ENCODE results near the gene LZTS2.

LZTS2 gene

DNA sequence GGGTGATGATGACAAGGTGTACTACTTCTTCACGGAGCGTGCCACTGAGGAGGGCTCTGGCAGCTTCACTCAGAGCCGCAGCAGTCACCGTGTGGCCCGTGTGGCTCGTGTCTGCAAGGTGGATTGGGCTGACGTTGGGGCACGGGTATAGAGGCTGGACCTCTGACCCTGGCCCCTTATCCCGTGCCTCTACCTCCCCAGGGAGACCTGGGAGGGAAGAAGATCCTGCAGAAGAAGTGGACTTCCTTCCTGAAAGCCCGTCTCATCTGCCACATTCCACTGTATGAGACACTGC, 20.8 kb upstream of the LZTS2 start:
- no peak for DNase-seq

DNA sequence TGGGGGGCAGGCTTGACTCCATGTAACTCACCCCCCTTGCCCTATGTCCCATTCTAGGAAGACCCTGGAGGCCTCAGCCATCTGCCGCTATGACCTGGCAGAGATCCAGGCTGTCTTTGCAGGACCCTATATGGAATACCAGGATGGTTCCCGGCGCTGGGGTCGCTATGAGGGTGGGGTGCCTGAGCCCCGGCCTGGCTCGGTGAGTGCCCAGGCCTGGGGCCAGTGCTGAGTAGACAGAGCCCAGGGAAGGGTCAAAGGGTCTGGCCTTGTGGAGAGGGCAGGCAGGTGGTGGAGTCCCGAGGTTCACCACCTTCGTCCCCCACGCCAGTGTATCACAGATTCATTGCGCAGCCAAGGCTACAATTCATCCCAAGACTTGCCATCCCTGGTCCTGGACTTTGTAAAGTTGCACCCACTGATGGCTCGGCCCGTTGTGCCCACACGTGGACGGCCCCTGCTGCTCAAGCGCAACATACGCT, 19.8 kb upstream of the LZTS2 start:
- DNase-seq = no peak

DNA sequence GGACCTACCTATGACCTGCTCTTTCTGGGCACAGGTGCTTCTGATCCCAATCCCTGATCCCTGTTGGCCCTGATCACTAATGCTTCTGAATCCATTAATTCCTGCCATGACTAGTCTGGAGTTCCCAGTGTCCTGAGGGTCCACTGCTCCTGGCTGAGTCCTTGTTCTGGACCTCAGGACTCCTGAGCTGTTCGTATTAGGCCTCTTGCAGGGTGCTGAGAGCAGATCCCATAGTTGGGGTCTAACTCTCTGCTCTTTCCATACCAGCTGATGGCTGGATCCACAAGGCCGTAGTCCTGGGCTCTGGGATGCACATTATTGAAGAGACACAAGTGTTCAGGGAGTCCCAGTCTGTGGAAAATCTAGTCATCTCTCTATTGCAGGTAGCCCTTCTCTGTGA, 19.3 kb upstream of the LZTS2 start:
- no peak for DNase-seq

DNA sequence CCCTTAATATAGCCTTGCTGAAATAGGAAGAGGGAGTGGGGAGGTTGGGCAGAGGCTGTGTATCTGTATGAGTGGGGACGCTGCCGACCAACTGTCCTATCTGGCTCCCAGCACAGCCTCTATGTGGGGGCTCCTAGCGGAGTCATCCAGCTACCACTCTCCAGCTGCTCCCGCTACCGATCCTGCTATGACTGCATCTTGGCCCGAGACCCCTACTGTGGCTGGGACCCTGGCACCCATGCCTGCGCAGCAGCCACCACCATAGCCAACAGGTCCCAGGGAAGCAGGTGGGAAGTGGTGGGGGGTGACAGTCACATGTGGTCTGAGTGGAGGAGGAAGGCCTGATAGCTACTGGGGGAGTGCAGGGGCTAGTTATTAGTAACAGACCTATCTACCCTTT, 18.9 kb upstream of the LZTS2 start:
- no peak for DNase-seq

DNA sequence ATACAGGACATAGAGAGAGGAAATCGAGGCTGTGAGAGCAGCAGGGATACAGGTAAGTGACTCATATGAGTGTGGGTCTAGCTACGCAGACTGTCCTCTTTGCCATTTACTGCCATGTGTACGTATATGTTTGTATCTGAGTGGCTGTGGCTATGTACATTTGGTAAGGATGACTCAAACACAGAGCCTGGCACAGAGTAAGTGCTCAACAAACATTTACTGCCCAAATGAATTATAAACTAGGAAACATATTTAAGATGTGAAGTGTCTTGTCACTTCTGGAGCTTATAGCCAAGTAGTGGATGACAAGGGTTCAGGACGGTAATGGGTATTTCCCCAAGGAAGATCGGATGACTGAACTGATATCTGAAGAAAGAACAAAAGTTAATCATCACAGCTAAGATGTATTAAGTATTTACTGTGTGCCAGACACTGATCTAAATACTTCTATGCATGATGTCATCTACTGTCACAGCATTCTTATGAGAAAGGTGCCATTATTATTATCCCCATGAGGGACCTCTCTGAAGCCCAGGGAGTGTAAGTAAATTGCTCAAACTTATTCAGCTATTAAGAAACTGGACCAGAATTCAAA, 18.3 kb upstream of the LZTS2 start:
- no peak for DNase-seq

DNA sequence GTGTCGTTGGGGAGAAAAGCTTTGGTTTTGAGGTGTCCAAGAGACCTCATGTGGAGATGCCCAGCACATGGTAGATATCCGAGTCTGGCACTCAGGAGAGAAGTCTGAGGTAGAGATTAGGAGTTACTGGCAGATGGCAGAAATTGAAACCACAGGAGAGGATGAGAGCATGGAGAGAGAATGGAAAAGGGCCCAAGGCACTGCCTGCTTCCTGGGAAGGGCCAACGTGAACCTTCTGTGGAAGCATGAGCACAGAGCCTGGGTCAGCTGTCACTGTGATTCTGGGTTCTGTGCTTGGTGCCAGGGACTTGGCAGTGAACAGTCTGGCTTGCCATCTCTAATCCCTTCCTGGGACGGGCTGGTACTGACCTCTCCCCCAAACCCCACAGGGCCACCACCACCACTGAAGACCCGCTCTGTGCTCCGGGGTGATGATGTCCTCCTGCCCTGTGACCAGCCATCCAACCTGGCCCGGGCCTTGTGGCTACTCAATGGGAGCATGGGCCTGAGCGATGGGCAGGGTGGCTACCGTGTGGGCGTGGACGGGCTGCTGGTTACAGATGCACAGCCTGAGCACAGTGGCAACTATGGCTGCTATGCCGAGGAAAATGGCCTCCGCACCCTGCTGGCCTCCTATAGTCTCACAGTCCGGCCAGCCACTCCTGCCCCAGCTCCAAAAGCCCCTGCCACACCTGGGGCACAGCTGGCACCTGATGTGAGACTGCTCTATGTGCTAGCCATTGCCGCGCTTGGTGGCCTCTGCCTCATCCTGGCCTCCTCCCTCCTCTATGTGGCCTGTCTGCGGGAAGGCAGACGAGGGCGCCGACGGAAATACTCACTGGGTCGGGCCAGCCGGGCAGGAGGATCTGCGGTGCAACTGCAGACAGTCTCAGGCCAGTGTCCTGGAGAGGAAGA, 16.4 kb upstream of the LZTS2 start:
- DNase-seq = no peak

DNA sequence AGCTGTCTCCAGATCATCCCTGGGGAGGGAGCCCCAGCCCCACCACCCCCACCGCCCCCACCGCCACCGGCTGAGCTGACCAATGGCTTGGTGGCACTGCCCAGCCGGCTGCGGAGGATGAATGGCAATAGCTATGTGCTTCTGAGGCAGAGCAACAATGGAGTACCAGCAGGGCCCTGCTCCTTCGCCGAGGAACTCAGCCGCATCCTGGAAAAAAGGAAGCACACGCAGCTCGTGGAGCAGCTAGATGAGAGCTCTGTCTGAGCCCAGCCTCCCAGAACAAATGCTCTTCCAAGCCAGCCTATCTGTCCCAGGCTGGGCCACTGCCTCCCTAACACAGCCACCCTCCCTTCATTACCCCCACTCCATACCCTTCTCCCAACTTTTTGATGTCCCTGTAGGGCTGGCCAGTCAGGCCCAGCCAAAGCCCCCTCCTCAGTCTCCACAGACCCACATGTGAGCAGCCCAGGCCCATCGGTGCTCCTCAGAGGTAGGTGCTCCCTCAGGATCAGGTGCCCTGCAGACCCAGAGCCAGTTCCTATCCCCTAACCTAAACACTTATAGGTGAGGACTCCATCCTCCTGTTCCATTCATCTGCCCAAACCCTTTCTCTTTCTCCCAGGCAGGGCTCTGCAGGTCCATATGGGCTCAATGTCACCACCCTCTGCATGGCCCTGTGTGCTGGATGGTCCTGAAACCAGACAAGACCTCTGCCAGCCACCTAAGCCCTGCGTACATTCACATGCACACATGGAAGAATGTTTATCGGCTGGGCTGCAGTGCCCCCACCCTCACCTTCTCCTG, 15.5 kb upstream of the LZTS2 start:
- DNase-seq = no peak

DNA sequence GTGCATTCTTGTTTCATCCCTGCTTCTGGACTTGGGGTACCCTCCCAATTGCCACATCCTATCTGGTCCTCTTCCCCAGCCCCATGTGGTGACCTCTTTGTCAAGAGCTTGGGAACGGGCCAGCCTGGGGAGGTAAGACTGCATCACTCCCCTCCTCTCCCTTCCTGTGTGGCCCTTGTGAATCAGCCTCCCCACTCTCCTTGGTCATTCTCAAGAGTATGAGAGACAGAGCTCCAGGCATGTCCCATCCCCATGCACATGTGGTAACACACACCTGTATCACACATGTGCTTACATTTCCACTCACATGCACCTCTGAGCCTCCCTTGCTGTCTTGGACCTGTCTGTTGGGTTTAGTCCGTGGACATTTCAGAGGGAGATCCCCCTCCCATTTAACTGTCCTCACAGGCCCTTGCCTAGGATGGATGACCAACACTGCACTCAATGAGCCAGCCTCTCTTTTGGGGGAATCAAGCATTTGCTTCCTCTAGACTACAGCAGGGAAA, 14.9 kb upstream of the LZTS2 start:
- no peak for DNase-seq

DNA sequence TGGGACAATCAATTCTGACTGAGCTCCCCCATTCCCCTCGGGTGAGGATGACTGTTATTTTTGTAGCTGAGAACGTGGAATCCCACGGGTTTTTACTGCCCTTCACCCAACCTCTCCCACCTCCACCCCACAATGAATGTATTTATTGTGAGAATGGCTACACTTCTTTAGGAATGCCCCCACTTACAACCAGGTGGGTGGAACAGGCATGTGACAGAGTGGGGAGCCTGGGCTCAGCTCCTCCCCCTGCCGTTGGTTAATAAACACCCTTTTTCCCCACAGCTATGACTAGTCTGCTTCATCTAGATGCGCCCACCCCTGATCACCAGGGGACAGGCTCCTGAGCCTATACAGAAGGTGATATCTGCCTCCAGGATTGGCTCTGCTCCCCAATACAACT, 14.3 kb upstream of the LZTS2 start:
- no peak for DNase-seq

DNA sequence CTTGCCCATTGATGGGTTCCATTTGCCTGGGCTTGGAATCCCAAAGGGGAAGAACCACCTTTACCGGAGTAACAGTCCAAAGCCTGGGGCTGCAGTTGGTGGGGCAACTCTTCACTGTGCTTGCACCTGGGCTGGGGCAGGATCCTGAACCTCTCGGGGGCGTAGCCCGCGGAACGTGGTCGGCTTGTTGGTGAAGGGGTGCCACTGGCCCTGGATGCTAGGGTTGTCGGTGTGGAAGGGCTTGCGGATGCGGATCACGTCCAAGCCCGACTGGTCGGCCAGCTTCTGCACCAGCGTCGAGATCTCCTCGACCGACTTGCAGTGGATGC, 13.0 kb upstream of the LZTS2 start:
- no peak for DNase-seq

DNA sequence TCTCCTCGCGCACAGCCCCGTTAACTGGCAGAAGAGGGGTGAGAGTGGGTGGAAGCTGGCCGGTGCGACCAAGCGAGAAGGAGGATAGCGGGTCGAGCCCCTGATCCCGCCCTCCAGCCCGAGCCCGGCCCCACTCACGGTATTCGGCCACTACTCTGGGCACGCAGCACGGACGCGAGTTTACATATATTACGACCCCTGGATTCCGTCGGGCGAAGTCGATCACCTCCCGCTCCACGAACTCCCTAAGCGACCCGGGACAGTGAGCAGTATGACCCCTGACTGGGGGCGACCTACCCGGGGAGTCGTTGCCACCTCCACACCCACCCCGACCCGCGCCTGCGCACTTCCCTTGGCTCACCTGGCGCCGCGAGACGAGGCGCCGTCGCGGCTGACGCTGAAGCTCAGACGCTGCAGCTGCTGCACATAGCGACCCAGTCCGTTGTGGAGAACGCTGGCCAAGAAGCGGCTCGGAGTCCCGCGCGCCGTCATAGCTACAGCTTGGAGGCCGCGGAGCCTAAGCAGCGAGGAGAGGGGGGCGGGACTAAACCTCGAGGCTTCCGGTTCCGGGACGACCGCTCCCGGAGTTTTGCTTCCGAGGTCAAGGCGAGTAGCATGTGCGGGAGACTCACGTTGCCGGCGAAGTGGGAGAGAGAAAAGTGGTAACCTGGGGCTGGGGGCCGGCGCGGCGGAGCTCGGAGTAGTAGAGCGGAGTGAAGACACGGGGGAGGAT, 12.5 kb upstream of the LZTS2 start, which contains the start of the genes MRPL43 and TWNK:
TSS of gene MRPL43 (minus strand) at position 546 of the 733 bp plus-strand sequence. CDS start at position 492, 54 bp downstream.
TSS of gene TWNK (plus strand) at position 592 of the 733 bp plus-strand sequence. CDS start 668 bp downstream, outside the sequence.
- peak; percentile 80 for DNase-seq

DNA sequence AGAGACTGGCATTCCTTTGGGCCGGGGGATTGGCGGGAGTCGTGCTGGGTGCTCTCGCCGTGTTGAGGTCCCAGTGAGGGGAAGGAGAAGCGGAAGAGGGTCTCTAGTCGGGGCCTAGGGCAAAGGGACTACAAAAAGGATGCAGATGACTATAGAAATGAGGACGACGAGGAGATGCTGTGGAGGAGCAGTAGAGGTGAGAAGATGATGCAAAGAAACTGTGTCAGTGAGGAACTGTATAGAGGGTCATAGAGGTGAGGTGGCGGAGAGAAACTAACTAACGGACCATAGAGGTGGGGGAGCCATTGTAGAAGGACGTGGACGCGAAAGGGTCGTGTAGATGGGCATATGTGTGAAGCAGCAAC, 11.9 kb upstream of the LZTS2 start:
- no peak for DNase-seq

DNA sequence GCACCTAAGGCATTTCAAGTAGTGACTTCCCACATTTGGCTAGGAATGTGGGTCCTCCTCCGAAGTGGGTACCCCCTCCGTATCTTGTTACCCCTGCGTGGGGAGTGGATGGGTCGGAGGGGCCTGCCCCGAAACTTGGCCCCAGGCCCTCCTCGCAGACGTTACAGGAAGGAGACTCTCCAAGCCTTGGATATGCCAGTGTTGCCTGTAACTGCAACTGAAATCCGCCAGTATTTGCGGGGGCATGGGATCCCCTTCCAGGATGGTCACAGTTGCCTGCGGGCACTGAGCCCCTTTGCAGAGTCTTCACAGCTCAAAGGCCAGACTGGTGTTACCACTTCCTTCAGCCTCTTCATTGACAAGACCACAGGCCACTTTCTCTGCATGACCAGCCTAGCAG, 11.4 kb upstream of the LZTS2 start:
- DNase-seq = no peak

DNA sequence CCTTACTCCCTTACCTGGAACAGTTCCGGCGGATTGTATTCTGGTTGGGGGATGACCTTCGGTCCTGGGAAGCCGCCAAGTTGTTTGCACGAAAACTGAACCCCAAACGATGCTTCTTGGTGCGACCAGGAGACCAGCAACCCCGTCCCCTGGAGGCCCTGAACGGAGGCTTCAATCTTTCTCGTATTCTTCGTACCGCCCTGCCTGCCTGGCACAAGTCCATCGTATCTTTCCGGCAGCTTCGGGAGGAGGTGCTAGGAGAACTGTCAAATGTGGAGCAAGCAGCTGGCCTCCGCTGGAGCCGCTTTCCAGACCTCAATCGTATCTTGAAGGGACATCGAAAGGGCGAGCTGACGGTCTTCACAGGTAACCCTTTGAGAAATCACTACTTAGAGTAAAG, 10.5 kb upstream of the LZTS2 start:
- no peak for DNase-seq

DNA sequence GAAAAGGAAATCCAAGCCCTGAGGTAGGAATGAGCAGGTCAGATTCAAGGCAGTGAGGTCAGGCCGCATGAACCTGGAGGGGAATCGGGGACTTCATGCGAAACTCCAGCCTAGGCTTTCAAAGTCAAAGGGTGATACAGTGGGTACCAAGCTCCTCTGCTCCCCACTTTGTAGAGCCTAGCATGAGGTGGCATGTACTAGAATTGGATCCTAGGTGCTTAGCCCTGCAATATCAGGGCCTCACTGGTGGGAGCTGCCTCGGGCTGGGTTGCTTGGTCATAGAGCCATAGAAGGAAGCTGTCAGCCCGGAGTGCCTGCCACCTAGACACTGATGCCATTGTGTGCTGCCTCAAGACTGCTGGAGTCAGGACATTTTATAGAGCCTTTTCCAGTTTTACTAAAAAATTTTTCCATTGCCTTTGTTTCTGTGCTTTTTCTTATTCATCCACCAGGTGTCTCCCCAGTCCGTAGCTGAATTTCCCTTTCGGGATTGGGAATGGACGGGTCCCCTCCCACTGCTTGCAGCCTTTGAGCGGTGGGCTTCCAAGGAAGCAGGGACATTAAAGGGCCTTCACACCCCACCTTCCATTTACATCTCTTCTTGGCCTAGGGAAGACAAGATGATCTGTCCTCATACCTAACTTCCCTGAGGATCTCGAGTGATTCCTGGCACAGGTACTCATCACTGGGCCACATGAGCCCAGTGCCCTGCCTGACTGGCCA, 5.5 kb upstream of the LZTS2 start:
- DNase-seq = no peak

DNA sequence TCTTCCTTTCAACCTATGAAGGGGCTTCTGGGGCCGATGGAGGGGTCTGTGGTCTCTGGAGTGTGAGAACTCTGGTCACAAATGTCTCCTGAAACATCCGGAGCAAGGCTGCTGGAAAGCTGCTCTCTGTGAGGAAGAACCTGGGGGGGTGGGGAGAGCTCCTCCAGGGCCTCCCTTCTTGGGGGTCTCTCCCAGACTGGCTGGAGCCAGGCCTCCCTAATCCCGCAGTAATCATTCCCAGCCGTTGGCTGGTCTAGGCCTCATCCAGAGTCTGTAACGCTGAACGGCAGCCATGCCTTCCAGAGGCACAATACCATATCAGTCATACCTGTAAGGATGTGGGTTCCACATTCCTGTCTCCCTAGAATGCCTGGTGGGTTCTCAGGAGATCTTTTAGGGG, 4.4 kb upstream of the LZTS2 start:
- DNase-seq = no peak

DNA sequence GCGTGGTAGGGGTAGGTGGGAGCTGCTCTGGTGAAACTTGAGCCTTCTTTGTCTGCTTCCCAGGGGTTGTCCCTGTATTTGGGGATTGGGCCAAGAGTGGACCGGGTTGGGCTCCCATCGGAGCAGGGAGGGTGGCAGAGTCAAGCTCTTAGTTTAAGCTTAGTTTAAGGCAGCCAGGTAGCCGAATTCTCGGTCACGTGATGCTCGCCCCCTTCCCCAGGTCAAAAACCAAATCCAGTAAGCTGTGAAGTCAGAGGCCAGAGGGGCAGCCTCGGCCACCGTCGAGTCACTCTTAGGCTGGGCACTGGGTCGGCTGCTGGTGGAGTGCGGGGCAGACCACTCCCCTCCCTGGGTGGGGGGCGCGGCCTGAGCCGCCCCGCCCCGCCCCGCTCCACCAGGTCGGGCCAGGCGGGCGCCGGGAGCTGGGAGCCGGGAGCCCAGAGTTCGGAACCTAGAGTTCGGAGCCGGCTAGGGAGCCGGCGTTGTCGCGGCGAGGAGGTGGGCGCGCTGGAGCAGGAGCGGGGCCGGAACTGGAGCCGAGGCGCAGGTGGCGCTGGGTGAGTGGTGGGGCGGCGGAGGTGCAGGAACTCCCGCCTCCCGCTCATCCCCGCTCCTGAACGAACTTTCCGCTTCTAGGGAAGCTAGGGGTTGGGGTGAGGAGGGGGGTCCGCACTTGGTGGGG, 2.8 kb upstream of the LZTS2 start:
- peak; percentile 38 for DNase-seq

DNA sequence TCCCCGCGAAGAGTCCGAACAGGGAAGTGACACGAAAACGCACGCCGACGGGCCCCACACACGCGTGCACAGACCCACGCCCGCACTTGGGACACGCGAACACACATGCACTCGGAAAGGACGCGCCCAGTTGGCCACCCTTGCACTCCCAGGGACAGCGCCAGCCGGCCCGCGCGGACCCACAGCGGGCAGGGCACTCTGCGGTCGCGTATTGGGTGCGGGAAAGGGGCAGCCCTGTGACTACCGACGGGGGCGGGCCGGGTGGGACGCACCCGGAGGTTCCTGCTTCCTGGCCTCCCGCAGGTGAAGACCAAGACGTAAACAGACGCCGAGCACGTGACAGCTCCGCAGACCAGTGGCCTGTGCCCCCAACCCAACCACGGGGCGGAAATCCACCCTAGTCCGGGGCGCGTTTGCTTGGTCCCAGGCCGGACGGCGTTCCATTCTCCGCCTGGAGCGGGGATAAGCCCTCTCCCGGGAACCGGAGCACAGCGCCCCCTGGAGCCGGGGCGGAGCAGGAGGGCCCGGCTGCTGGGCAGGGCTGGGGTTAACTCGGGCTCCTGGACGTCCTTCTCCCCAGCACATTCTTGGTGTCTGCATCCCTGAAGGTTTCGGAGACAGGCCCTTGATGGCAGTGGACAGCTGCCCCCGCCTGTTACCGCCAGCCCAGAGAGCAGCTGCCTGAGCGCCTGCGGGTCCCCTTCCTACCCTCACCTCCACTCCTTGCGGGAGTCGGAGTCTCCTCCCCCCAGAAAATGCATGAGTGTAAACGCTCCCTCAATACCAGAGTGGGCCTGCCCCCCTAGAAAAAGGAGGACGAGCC, 2.0 kb upstream of the LZTS2 start:
- peak; percentile 69 for DNase-seq

DNA sequence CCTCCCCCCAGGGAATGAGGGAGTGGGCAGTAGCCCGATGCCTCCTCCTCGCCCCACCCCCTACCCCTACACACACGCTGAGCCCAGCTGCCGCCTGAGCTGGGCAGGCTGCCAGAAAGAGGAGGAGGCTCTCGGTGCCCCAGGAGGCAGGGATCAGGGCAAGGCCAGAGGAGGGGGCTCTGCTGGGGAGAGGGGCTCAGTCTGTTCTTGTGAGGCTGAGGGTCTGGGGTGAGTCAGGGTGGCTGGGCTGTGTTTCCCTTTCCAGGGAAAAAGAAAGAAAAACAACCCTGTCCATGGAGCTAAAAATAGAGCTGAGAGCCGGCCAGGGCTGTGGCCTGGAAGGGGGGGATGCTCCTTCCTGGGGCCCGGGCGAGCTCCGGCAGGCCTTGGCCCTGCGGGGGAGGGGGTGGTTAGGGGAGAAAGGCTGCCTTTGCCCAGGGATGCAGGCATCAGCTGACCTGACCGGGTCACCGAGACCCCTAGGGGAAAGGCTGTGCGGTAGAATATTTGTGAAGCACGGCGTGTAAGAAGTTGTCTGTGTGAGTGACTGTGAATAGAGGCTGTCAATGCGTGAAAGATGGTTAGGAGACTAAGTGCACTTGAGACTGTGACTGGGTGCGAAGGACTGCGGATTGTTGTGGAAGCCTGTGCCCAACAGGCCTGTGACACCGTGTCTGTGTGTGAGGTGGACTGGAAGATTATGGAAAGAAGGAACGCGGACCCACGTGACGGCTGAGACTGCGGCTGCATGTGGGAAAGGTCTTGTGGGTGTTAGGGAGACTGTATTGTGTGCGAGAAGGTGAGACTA, 1.2 kb upstream of the LZTS2 start:
- peak; percentile 69 for DNase-seq
